ENCODE measurements around the gene DPP6. TPM values are rescaled to one million over a fixed set of nuclear protein-coding genes. Genes with fewer than 3 reads are reported as not detected.

Gene DPP6
- total RNA-seq, 4 donors from 2014 or later, result 13.4 to 33.2 (median 26.8) TPM

DNA sequence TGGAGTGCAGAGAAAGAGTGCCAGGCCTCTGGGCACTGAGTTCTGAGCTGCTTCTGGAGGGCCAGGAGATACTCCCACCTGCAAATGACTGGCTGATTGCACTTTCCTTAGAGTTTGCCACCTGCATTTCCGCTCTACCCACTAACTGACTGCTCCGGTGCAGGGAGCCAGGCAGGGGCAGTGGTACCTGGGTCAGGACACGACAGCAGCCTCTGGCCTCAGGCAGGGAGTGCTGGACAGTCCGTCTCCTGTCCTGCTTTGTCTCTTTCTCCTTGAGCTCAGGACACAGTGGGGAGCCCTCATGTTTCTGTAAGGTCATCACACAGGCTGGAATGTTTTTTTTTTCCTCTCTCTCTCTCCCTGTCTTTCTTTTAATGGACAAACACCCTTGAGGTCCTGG is 252.0 kb downstream of the DPP6 start:
- WGBS, result 58% methylated on average over 4 of the region's 4 CpGs
- Histone ChIP-seq H3K4me1 (peaks cover 0 to 12% (median 4%) of the 10 kb centered on the region in 4 donors), H3K27me3 (peaks cover 0 to 29% (median 0%) of the 10 kb centered on the region in 4 donors), H3K36me3 (no peaks in the 10 kb centered on the region), H3K4me3 (no peak overlapping the region), H3K27ac (replicated peaks in 1 of 4) (no peak overlapping the region), H3K9me3 (no peaks in the 10 kb centered on the region)
- intact Hi-C loops (cut with DNase I), result no loop called here
- no peak for TF ChIP-seq POLR2AphosphoS5 (IDR thresholded peaks at IDR 0.05)
- TF ChIP-seq POLR2A (IDR thresholded peaks at IDR 0.05; ENCODE audit: low read depth), result no peak
- no peak for TF ChIP-seq EP300 (IDR thresholded peaks at IDR 0.05)
- TF ChIP-seq, protein P1, sequence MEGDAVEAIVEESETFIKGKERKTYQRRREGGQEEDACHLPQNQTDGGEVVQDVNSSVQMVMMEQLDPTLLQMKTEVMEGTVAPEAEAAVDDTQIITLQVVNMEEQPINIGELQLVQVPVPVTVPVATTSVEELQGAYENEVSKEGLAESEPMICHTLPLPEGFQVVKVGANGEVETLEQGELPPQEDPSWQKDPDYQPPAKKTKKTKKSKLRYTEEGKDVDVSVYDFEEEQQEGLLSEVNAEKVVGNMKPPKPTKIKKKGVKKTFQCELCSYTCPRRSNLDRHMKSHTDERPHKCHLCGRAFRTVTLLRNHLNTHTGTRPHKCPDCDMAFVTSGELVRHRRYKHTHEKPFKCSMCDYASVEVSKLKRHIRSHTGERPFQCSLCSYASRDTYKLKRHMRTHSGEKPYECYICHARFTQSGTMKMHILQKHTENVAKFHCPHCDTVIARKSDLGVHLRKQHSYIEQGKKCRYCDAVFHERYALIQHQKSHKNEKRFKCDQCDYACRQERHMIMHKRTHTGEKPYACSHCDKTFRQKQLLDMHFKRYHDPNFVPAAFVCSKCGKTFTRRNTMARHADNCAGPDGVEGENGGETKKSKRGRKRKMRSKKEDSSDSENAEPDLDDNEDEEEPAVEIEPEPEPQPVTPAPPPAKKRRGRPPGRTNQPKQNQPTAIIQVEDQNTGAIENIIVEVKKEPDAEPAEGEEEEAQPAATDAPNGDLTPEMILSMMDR (IDR thresholded peaks at IDR 0.05), result no peak
- no peak for DNase-seq (ENCODE audit: extremely low spot score)

DNA sequence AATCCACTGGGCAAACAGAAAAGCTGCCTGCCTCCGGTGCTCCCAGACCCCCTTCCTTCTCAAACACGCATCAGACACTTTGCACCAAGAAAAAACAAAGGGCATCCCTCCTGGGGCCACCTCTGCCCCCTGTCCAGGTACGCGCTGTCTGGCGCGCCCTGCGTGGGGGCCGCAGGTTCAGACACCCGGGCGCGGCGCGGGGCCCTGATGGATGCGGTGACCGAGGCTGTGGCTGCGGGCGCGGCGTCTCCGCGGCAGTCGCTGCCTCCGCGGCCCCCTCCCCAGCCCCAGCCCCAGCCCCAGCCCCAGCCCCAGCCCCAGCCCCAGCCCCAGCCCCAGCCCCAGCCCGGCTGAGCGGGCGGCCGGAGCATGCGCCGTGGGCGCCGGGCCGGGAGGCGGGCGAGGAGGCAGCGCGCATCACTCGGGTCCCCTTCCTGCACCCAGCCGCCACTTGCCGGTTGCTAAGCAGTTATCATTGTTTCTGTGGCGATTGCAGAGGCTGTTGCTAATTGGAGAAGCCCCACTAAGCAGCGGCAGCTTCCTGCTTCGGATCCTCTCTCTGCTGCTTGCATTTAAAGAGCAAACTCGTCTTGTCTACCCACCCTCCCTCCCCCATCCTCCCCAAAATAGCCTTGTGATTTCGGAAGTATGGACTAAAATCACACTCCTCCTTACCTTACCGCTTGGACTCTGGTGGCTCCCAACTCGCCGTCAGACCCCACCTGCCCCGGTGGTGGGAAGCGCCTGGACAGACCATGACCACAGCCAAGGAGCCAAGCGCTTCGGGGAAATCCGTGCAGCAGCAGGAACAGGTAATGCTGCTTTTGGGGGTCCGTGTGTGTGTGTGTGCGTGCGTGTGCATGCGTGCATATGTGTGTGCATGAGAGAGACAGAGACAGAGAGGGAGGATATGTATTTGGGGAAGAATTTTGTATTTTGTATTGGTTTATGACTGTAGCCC is 252.8 kb downstream of the DPP6 start:
- Histone ChIP-seq H3K9me3 (no peaks in the 10 kb centered on the region), H3K27me3 (peaks cover 0 to 29% (median 0%) of the 10 kb centered on the region in 4 donors), H3K4me1 (peaks cover 0 to 12% (median 4%) of the 10 kb centered on the region in 4 donors), H3K36me3 (no peaks in the 10 kb centered on the region), H3K27ac (replicated peaks in 1 of 4) (no peak overlapping the region), H3K4me3 (peak overlapping the region in 1 of 4 donors; percentile 14)
- DNase-seq (ENCODE audit: extremely low spot score), result no peak
- intact Hi-C loops (cut with DNase I), result no loop called here
- no peak for TF ChIP-seq POLR2AphosphoS5 (IDR thresholded peaks at IDR 0.05)
- no peak for TF ChIP-seq EP300 (IDR thresholded peaks at IDR 0.05)
- TF ChIP-seq, protein P1 (IDR thresholded peaks at IDR 0.05), result no peak
- no peak for TF ChIP-seq POLR2A (IDR thresholded peaks at IDR 0.05; ENCODE audit: low read depth)
- WGBS, result 19% methylated on average over 31 of the region's 57 CpGs

DNA sequence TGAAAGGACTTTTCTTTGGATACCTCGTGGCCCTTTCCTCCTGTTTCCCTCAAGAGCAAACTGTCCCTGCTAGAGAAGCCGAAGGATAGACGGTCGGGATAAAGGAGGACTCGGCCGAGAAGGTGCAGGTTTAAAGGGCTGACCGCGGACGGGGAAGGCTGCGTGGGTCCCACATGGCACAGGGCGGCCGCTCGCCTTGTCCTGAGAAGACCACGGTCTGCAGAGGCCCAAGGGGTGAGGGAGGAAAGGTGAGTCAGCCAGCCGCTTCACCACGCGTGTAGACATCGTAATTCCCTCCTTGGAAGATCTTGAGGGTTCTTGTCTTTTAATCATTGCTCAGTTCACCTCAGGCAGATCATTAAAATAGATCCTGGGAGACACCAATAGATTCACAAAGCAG is 253.8 kb downstream of the DPP6 start:
- Histone ChIP-seq H3K9me3 (no peaks in the 10 kb centered on the region), H3K27ac (replicated peaks in 1 of 4) (no peak overlapping the region), H3K36me3 (no peaks in the 10 kb centered on the region), H3K4me1 (peaks cover 0 to 12% (median 4%) of the 10 kb centered on the region in 4 donors), H3K27me3 (peaks cover 0 to 29% (median 0%) of the 10 kb centered on the region in 4 donors), H3K4me3 (no peak overlapping the region)
- 90% methylated on average over 18 of the region's 18 CpGs for WGBS
- intact Hi-C loops (cut with DNase I), result no loop called here
- TF ChIP-seq EP300 (IDR thresholded peaks at IDR 0.05) (no peak), POLR2AphosphoS5 (IDR thresholded peaks at IDR 0.05) (no peak), POLR2A (IDR thresholded peaks at IDR 0.05; ENCODE audit: low read depth) (no peak)
- TF ChIP-seq, protein P1 (IDR thresholded peaks at IDR 0.05), result no peak
- no peak for DNase-seq (ENCODE audit: extremely low spot score)

DNA sequence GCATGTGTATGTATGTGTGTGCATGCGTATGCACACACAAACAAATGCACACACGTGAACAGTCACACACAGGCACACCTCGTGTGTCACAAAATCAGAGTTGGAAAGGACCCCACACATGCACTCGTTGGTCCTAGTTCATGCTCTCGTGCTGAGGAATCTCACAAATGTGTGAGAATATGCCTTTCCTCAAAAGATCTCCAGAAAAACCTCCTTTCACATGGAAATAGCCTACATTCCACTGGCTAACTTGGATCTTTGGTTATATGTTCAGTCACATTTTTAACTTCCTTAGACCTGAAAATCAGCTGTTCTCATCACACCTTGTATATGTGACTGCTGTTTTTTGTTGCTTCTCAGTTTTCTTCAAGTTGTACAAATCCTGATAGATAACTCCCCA is 256.7 kb downstream of the DPP6 start:
- intact Hi-C loops (cut with DNase I), result no loop called here
- no peaks in the 10 kb centered on the region for H3K36me3 ChIP-seq
- WGBS, result 51% methylated on average over 5 of the region's 5 CpGs

More for the DNA sequence above, 256.7 kb downstream of the DPP6 start:
- no peak overlapping the region for H3K27ac ChIP-seq (replicated peaks in 1 of 4)
- no peaks in the 10 kb centered on the region for H3K9me3 ChIP-seq
- peaks cover 0 to 12% (median 4%) of the 10 kb centered on the region in 4 donors for H3K4me1 ChIP-seq
- DNase-seq (ENCODE audit: extremely low spot score), result no peak
- H3K4me3 ChIP-seq, result no peak overlapping the region
- no peak for TF ChIP-seq POLR2A (IDR thresholded peaks at IDR 0.05; ENCODE audit: low read depth)
- TF ChIP-seq POLR2AphosphoS5 (IDR thresholded peaks at IDR 0.05), result no peak
- no peak for TF ChIP-seq EP300 (IDR thresholded peaks at IDR 0.05)
- TF ChIP-seq, protein P1 (IDR thresholded peaks at IDR 0.05), result no peak
- H3K27me3 ChIP-seq, result peaks cover 0 to 16% (median 0%) of the 10 kb centered on the region in 4 donors
